ENCODE data around the gene CRYL1.

DNA sequence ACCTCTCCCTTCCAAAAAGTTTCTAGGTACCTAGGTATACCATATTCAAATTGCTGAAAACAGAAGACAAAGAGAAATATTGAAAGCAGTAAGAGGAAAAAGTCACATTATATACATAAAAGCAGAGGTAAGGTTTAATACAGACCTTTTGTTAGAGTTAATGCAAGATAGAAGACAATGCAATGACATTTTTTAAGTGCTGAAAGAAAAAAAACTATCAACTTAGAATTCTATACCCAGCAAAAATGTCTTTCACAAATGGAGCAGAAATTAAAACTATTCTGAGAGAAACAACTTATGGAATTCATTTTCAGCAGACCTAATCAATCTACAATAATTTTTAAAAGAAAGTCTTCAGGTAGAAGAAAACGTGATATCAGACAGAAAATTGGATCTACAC lies 77.2 kb downstream of the CRYL1 start:
- TF ChIP-seq, protein P1, sequence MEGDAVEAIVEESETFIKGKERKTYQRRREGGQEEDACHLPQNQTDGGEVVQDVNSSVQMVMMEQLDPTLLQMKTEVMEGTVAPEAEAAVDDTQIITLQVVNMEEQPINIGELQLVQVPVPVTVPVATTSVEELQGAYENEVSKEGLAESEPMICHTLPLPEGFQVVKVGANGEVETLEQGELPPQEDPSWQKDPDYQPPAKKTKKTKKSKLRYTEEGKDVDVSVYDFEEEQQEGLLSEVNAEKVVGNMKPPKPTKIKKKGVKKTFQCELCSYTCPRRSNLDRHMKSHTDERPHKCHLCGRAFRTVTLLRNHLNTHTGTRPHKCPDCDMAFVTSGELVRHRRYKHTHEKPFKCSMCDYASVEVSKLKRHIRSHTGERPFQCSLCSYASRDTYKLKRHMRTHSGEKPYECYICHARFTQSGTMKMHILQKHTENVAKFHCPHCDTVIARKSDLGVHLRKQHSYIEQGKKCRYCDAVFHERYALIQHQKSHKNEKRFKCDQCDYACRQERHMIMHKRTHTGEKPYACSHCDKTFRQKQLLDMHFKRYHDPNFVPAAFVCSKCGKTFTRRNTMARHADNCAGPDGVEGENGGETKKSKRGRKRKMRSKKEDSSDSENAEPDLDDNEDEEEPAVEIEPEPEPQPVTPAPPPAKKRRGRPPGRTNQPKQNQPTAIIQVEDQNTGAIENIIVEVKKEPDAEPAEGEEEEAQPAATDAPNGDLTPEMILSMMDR (IDR thresholded peaks at IDR 0.05; ENCODE audit: poor library complexity, severe bottlenecking), result no peak
- no peak for TF ChIP-seq EP300 (conservative IDR thresholded peaks at IDR 0.05; ENCODE audit: poor library complexity, severe bottlenecking)
- TF ChIP-seq RAD21 (conservative IDR thresholded peaks at IDR 0.05), result no peak
- TF ChIP-seq EZH2 (IDR thresholded peaks at IDR 0.05; ENCODE audit: borderline replicate concordance, insufficient read depth, low read length, poor library complexity, severe bottlenecking), result no peak
- TF ChIP-seq SMC3 (conservative IDR thresholded peaks at IDR 0.05; ENCODE audit: poor library complexity), result no peak
- no peak for TF ChIP-seq POLR2AphosphoS5 (IDR thresholded peaks at IDR 0.05)
- no peak for TF ChIP-seq TAF1 (IDR thresholded peaks at IDR 0.05; ENCODE audit: low read depth)

All from neural cell (in vitro differentiated cells).